Raji (cell line): ENCODE results near the gene SERHL2.

Experiments used
- POLR2A ChIP-seq: IDR thresholded peaks from 2 replicates; pipeline ENCODE4 v1.6.1; 2011; ENCODE audit warnings: low read depth, low read length, control low read depth; ENCODE audit not compliant: insufficient read depth

Gene SERHL2

GRCh38 chr22:42613872-42614301 lies 60.1 kb downstream of the SERHL2 start:
- no peak for TF ChIP-seq POLR2A

GRCh38 chr22:42614312-42615091 lies 60.7 kb downstream of the SERHL2 start, which contains the start of gene POLDIP3:
TSS of gene POLDIP3 (minus strand) at chr22:42614883. CDS start at chr22:42614857, 26 bp downstream.
- peak; percentile 44; the same call in 1 of the 2 replicates for TF ChIP-seq POLR2A

GRCh38 chr22:42615092-42615859 lies 61.5 kb downstream of the SERHL2 start:
- peak; percentile 100 for TF ChIP-seq POLR2A

GRCh38 chr22:42617155-42617983 lies 63.6 kb downstream of the SERHL2 start:
- TF ChIP-seq POLR2A: 0 out of 2 replicates have a peak, but pooled peaks have one; percentile 18

- no peak for TF ChIP-seq POLR2A
These were observed 65.7 kb downstream of the SERHL2 start for GRCh38 chr22:42619261-42620063.

GRCh38 chr22:42620084-42620483 lies 66.3 kb downstream of the SERHL2 start:
- no peak for TF ChIP-seq POLR2A

GRCh38 chr22:42621505-42622002 lies 67.8 kb downstream of the SERHL2 start:
- TF ChIP-seq POLR2A: no peak

GRCh38 chr22:42622061-42622710 lies 68.4 kb downstream of the SERHL2 start:
- no peak for TF ChIP-seq POLR2A

- TF ChIP-seq POLR2A: no peak
These were observed 69.6 kb downstream of the SERHL2 start for GRCh38 chr22:42623301-42623751.
